SK-N-SH (cell line): ENCODE data around the gene PXDN. TPM values are rescaled to one million over a fixed set of nuclear protein-coding genes. Genes with fewer than 3 reads are reported as not detected.

Experiments
- CTCF ChIA-PET: fragments of 300-600, 350-600 bp; formaldehyde crosslinking; extraction: SDS; loops from one replicate; lab custom pipeline; 2021; lab: Yijun Ruan, JAX
- POLR2A ChIA-PET: fragments of 350-600 bp; sonication (Branson Sonifier 250); formaldehyde crosslinking; extraction: SDS; loops from one replicate; lab custom pipeline; 2020; ENCODE audit warnings: antibody characterized with exemption, inconsistent platforms; lab: Yijun Ruan, JAX
- DNase-seq: peaks from one replicate; pipeline ENCODE4 v3.0.0; 2012
- H2AFZ ChIP-seq: fragments of 200-600 bp; sonication (generic); 2 replicates; pipeline ENCODE4 v1.8.1; 2016; ENCODE audit warnings: antibody characterized with exemption, mild to moderate bottlenecking, low read depth
- H3F3A ChIP-seq: fragments of 200-600 bp; sonication (generic); replicated peaks from 2 replicates; pipeline ENCODE3; 2016; ENCODE audit warnings: antibody characterized with exemption, mild to moderate bottlenecking; ENCODE audit not compliant: insufficient read depth
- H3K27ac ChIP-seq, 2 experiments: fragments of 200-500 bp in 1 of 2; fragments of 200-600 bp in 1 of 2; sonication (Bioruptor generic) in 1 of 2; sonication (generic), shearing (Covaris generic) in 1 of 2; 2 replicates each; pipeline versions ENCODE4 v1.5.1 to v1.6.1; 2014 to 2016; ENCODE audit warnings: low read depth in 2 of 2, inconsistent platforms in 1 of 2, low read length in 1 of 2, mild to moderate bottlenecking in 1 of 2, mixed read lengths in 1 of 2
- H3K27me3 ChIP-seq: fragments of 200-600 bp; sonication (generic), shearing (Covaris generic); 2 replicates; pipeline ENCODE4 v1.6.1; 2016; ENCODE audit warnings: mixed run types; ENCODE audit not compliant: insufficient read depth
- H3K36me3 ChIP-seq, 2 experiments: fragments of 200-500 bp in 1 of 2; fragments of 200-600 bp in 1 of 2; sonication (Bioruptor generic) in 1 of 2; sonication (generic) in 1 of 2; replicated peaks in 1 of 2; 2 replicates each; pipeline versions ENCODE3 to v1.5.1; 2014 to 2016; ENCODE audit warnings: low read length in 1 of 2, mild to moderate bottlenecking in 1 of 2; ENCODE audit not compliant: insufficient read depth in 2 of 2, control insufficient read depth in 1 of 2
- H3K4me1 ChIP-seq, 2 experiments: fragments of 200-500 bp in 1 of 2; fragments of 200-600 bp in 1 of 2; sonication (Bioruptor generic) in 1 of 2; sonication (generic), shearing (Covaris generic) in 1 of 2; 2 replicates each; pipeline versions ENCODE4 v1.5.1 to v1.6.1; 2014 to 2016; ENCODE audit warnings: low read depth in 1 of 2, low read length in 1 of 2, mixed run types in 1 of 2; ENCODE audit not compliant: insufficient read depth in 2 of 2, control insufficient read depth in 1 of 2
- H3K4me2 ChIP-seq: fragments of 200-600 bp; sonication (generic), shearing (Covaris generic); 2 replicates; pipeline ENCODE4 v1.6.1; 2017; ENCODE audit warnings: mixed run types
- H3K4me3 ChIP-seq, 2 experiments: fragments of 200-500 bp in 1 of 2; fragments of 200-600 bp in 1 of 2; sonication (Bioruptor generic) in 1 of 2; sonication (generic), shearing (Covaris generic) in 1 of 2; 2 replicates each; pipeline versions ENCODE4 v1.5.1 to v1.8.1; 2014 to 2016; ENCODE audit warnings: low read depth in 2 of 2, inconsistent platforms in 1 of 2, low read length in 1 of 2, mild to moderate bottlenecking in 1 of 2, mixed read lengths in 1 of 2, moderate library complexity in 1 of 2
- H3K79me2 ChIP-seq: fragments of 200-600 bp; sonication (generic); 2 replicates; pipeline ENCODE4 v1.8.1; 2017; ENCODE audit warnings: mild to moderate bottlenecking; ENCODE audit not compliant: insufficient read depth
- H3K9ac ChIP-seq: fragments of 200-600 bp; sonication (generic); 2 replicates; pipeline ENCODE4 v1.6.1; 2017; ENCODE audit warnings: mixed run types
- H3K9me2 ChIP-seq: fragments of 200-600 bp; sonication (generic); 2 replicates; pipeline ENCODE4 v1.6.1; 2017; ENCODE audit warnings: mixed run types
- H3K9me3 ChIP-seq: fragments of 200-600 bp; sonication (generic); 2 replicates; pipeline ENCODE4 v1.6.1; 2017; ENCODE audit warnings: mixed run types, mild to moderate bottlenecking, moderate library complexity
- H4K20me1 ChIP-seq: fragments of 200-600 bp; sonication (generic); 2 replicates; pipeline ENCODE4 v1.6.1; 2017; ENCODE audit warnings: mild to moderate bottlenecking, mixed run types; ENCODE audit not compliant: insufficient read depth
- ELF1 ChIP-seq: IDR thresholded peaks from 2 replicates; pipeline ENCODE4 v1.4.0; 2012
- EP300 ChIP-seq, 2 experiments: IDR thresholded peaks; 2 replicates each; pipeline versions ENCODE4 v1.4.0 to v1.6.1; 2012; ENCODE audit warnings: borderline replicate concordance in 1 of 2, low read depth in 1 of 2, low read length in 1 of 2
- FOSL2 ChIP-seq: IDR thresholded peaks from 2 replicates; pipeline ENCODE4 v1.4.0; 2012; ENCODE audit warnings: low read depth, mild to moderate bottlenecking, moderate library complexity, borderline replicate concordance
- FOXJ3 ChIP-seq: sonication (generic); formaldehyde crosslinking; IDR thresholded peaks from 2 replicates; pipeline ENCODE4 v1.5.1; 2020; ENCODE audit warnings: mild to moderate bottlenecking, missing genetic modification reagents
- FOXM1 ChIP-seq: IDR thresholded peaks from 2 replicates; pipeline ENCODE4 v1.4.0; 2012; ENCODE audit warnings: low read depth, mild to moderate bottlenecking
- GATA2 ChIP-seq: sonication (generic); formaldehyde crosslinking; IDR thresholded peaks from 2 replicates; pipeline ENCODE4 v1.5.0; 2020; ENCODE audit warnings: mild to moderate bottlenecking, missing genetic modification reagents
- IRF3 ChIP-seq: fragments of 150-350 bp; IDR thresholded peaks from 2 replicates; pipeline ENCODE4 v1.6.1; 2016; ENCODE audit warnings: mild to moderate bottlenecking, low read depth, low read length
- MXI1 ChIP-seq: IDR thresholded peaks from 2 replicates; pipeline ENCODE4 v1.6.1; 2012; ENCODE audit warnings: mild to moderate bottlenecking, low read depth, low read length, improper control_type of control experiment
- NFIC ChIP-seq: IDR thresholded peaks from 2 replicates; pipeline ENCODE4 v1.4.0; 2012; ENCODE audit warnings: borderline replicate concordance
- REST ChIP-seq: IDR thresholded peaks from 2 replicates; pipeline ENCODE4 v1.6.1; 2012; ENCODE audit warnings: mild to moderate bottlenecking, low read depth, low read length, moderate library complexity
- TAF1 ChIP-seq: IDR thresholded peaks from 2 replicates; pipeline ENCODE4 v1.6.1; 2012; ENCODE audit warnings: low read depth, mild to moderate bottlenecking, low read length, moderate library complexity, borderline replicate concordance
- TCF12 ChIP-seq: IDR thresholded peaks from 2 replicates; pipeline ENCODE4 v1.4.0; 2012
- USF1 ChIP-seq: IDR thresholded peaks from 2 replicates; pipeline ENCODE4 v1.4.0; 2012; ENCODE audit warnings: low read depth, borderline replicate concordance
- YY1 ChIP-seq: IDR thresholded peaks from 2 replicates; pipeline ENCODE4 v1.4.0; 2012; ENCODE audit warnings: low read depth, mild to moderate bottlenecking
- ZBTB33 ChIP-seq: IDR thresholded peaks from 2 replicates; pipeline ENCODE4 v1.4.0; 2012; ENCODE audit warnings: low read depth, borderline replicate concordance
- WGBS: methylation state at CpG from one replicate; pipeline ENCODE4 v1.1.6; 2017; ENCODE audit warnings: low lambda C conversion rate; 5-methylcytosine and 5-hydroxymethylcytosine counted together
- polyA plus RNA-seq, 3 experiments: library from polyadenylated mRNA; depleted of rRNA; stranded (reverse); fragments of >200 nt; gene quantifications; 2 replicates each; pipeline ENCODE4 v1.2.3, GENCODE V29; 2012

Gene PXDN
- polyA plus RNA-seq, 1 of the 3 experiments (the other 2 are of a cell fraction), result 146 TPM

- H3K27ac ChIP-seq, result peak overlapping the region; percentile 81 to 100
- H3K27me3 ChIP-seq, result no peaks in the 10 kb centered on the region
- peaks cover 15 to 75% of the 10 kb centered on the region in 2 experiments for H3K4me1 ChIP-seq
- H3K36me3 ChIP-seq, result no peaks in the 10 kb centered on the region
- peaks cover 4% of the 10 kb centered on the region for H3F3A ChIP-seq
- ChIA-PET CTCF (interaction anchor here (1.0 to 1.7 kb wide), 11 partner anchors 14 to 123 kb away, joined by 3 to 4 read pairs (median 4); no protein-coding TSS in a partner anchor), POLR2A (interaction anchor here (0.6 to 2.0 kb wide), 5 partner anchors 14 to 121 kb away, joined by 3 to 15 read pairs (median 3); no protein-coding TSS in a partner anchor)
- peaks cover 53% of the 10 kb centered on the region for H4K20me1 ChIP-seq
- peaks cover 88% of the 10 kb centered on the region for H3K79me2 ChIP-seq
- H3K4me2 ChIP-seq, result peak overlapping the region; percentile 53; the same call in 1 of the 2 replicates
- peak overlapping the region; percentile 36; the same call in 1 of the 2 replicates for H3K9ac ChIP-seq
- 78% methylated on average over 17 of the region's 17 CpGs for WGBS
- H2AFZ ChIP-seq, result no peak overlapping the region
- peak; percentile 82 for DNase-seq
- no peaks in the 10 kb centered on the region for H3K9me3 ChIP-seq
- peak in 1 of 2 experiments; percentile 45; a peak in 1 of 4 replicates for TF ChIP-seq EP300 (IDR thresholded peaks at IDR 0.05; ENCODE audit: borderline replicate concordance in 1 of 2, low read depth in 1 of 2, low read length in 1 of 2)
- TF ChIP-seq FOSL2, result no peak
- 0 out of 2 replicates have a peak, but pooled peaks have one; percentile 22 for TF ChIP-seq GATA2 (CRISPR knock-in tag)
- no peak overlapping the region for H3K4me3 ChIP-seq
- H3K9me2 ChIP-seq, result no peaks in the 10 kb centered on the region
Measured at GRCh38 chr2:1714291-1715064, 29.8 kb downstream of the PXDN start.

- Histone ChIP-seq H3K9ac (no peak overlapping the region), H3K4me1 (peaks cover 15 to 75% of the 10 kb centered on the region in 2 experiments), H3F3A (peaks cover 4% of the 10 kb centered on the region), H2AFZ (no peak overlapping the region), H3K79me2 (peaks cover 86% of the 10 kb centered on the region), H3K27me3 (no peaks in the 10 kb centered on the region), H3K4me3 (no peak overlapping the region), H3K4me2 (no peak overlapping the region), H3K36me3 (no peaks in the 10 kb centered on the region), H3K27ac (peak overlapping the region; percentile 81 to 100; a peak in 3 of 4 replicates), H3K9me2 (no peaks in the 10 kb centered on the region), H4K20me1 (peaks cover 59% of the 10 kb centered on the region), H3K9me3 (no peaks in the 10 kb centered on the region)
- CTCF ChIA-PET, result interaction anchor here (1.0 to 1.7 kb wide), 8 partner anchors 15 to 123 kb away, joined by 3 to 4 read pairs (median 4); no protein-coding TSS in a partner anchor
- POLR2A ChIA-PET, result no interaction called here
- no peak for DNase-seq
- TF ChIP-seq IRF3 (no peak), FOXJ3 (CRISPR knock-in tag) (no peak), TAF1 (no peak), MXI1 (no peak), NFIC (no peak), YY1 (no peak), FOSL2 (no peak), USF1 (no peak), FOXM1 (no peak), TCF12 (no peak), GATA2 (CRISPR knock-in tag) (no peak), REST (no peak), ZBTB33 (no peak), ELF1 (no peak)
- 93% methylated on average over 10 of the region's 10 CpGs for WGBS
Measured at GRCh38 chr2:1713839-1714236, 30.5 kb downstream of the PXDN start.
